ENCODE data around the gene COX4I1.

The COX4I1 gene

GRCh38 chr16:85847681-85848601 lies 48.4 kb downstream of the COX4I1 start:
- Histone ChIP-seq H3K27me3 (ENCODE audit: insufficient read depth, poor library complexity, severe bottlenecking) (peaks cover 75% of the 10 kb centered on the region), H3K36me3 (ENCODE audit: low read depth) (no peaks in the 10 kb centered on the region), H3K9me3 (ENCODE audit: severe bottlenecking) (no peaks in the 10 kb centered on the region), H3K27ac (ENCODE audit: poor library complexity, severe bottlenecking) (no peak overlapping the region), H3K4me3 (ENCODE audit: severe bottlenecking) (no peak overlapping the region), H3K4me1 (ENCODE audit: insufficient read depth, poor library complexity, severe bottlenecking) (no peaks in the 10 kb centered on the region)
- ATAC-seq (ENCODE audit: low read depth): peak; percentile 54; the same call in 2 of the 3 replicates
- DNase-seq (ENCODE audit: low spot score): no peak
- no peak for TF ChIP-seq CTCF (IDR thresholded peaks at IDR 0.05; ENCODE audit: poor library complexity, severe bottlenecking)

GRCh38 chr16:85848986-85849385 lies 49.5 kb downstream of the COX4I1 start:
- H3K9me3 ChIP-seq (ENCODE audit: severe bottlenecking): no peaks in the 10 kb centered on the region
- no peaks in the 10 kb centered on the region for H3K4me1 ChIP-seq (ENCODE audit: insufficient read depth, poor library complexity, severe bottlenecking)
- H3K4me3 ChIP-seq (ENCODE audit: severe bottlenecking): no peak overlapping the region
- H3K36me3 ChIP-seq (ENCODE audit: low read depth): no peaks in the 10 kb centered on the region
- H3K27ac ChIP-seq (ENCODE audit: poor library complexity, severe bottlenecking): no peak overlapping the region
- DNase-seq (ENCODE audit: low spot score): no peak
- peaks cover 68% of the 10 kb centered on the region for H3K27me3 ChIP-seq (ENCODE audit: insufficient read depth, poor library complexity, severe bottlenecking)
- no peak for ATAC-seq (ENCODE audit: low read depth)
- no peak for TF ChIP-seq CTCF (IDR thresholded peaks at IDR 0.05; ENCODE audit: poor library complexity, severe bottlenecking)

- TF ChIP-seq CTCF (IDR thresholded peaks at IDR 0.05; ENCODE audit: poor library complexity, severe bottlenecking): no peak
- H3K4me1 ChIP-seq (ENCODE audit: insufficient read depth, poor library complexity, severe bottlenecking): no peaks in the 10 kb centered on the region
- no peak overlapping the region for H3K4me3 ChIP-seq (ENCODE audit: severe bottlenecking)
- ATAC-seq (ENCODE audit: low read depth) (no peak), DNase-seq (ENCODE audit: low spot score) (no peak)
- H3K27ac ChIP-seq (ENCODE audit: poor library complexity, severe bottlenecking): no peak overlapping the region
- peaks cover 68% of the 10 kb centered on the region for H3K27me3 ChIP-seq (ENCODE audit: insufficient read depth, poor library complexity, severe bottlenecking)
- H3K36me3 ChIP-seq (ENCODE audit: low read depth): no peaks in the 10 kb centered on the region
- H3K9me3 ChIP-seq (ENCODE audit: severe bottlenecking): no peaks in the 10 kb centered on the region
Observed at GRCh38 chr16:85849388-85849787, 49.9 kb downstream of the COX4I1 start.

GRCh38 chr16:85850344-85850880 lies 50.9 kb downstream of the COX4I1 start:
- no peak for TF ChIP-seq CTCF (IDR thresholded peaks at IDR 0.05; ENCODE audit: poor library complexity, severe bottlenecking)
- Histone ChIP-seq H3K36me3 (ENCODE audit: low read depth) (no peaks in the 10 kb centered on the region), H3K4me1 (ENCODE audit: insufficient read depth, poor library complexity, severe bottlenecking) (no peaks in the 10 kb centered on the region), H3K9me3 (ENCODE audit: severe bottlenecking) (no peaks in the 10 kb centered on the region), H3K4me3 (ENCODE audit: severe bottlenecking) (no peak overlapping the region), H3K27me3 (ENCODE audit: insufficient read depth, poor library complexity, severe bottlenecking) (peaks cover 58% of the 10 kb centered on the region), H3K27ac (ENCODE audit: poor library complexity, severe bottlenecking) (no peak overlapping the region)
- no peak for DNase-seq (ENCODE audit: low spot score)
- no peak for ATAC-seq (ENCODE audit: low read depth)

Data from RWPE2 (cell line).